ENCODE measurements around the gene PAPOLB.

GRCh38 chr7:4833176-4833575 lies 28.7 kb downstream of the PAPOLB start:
- TF ChIP-seq CTCF (IDR thresholded peaks at IDR 0.05) (no peak), POLR2A (IDR thresholded peaks at IDR 0.05; ENCODE audit: low read length) (no peak), BCL3 (IDR thresholded peaks at IDR 0.05) (no peak)
- TF ChIP-seq, protein P1, sequence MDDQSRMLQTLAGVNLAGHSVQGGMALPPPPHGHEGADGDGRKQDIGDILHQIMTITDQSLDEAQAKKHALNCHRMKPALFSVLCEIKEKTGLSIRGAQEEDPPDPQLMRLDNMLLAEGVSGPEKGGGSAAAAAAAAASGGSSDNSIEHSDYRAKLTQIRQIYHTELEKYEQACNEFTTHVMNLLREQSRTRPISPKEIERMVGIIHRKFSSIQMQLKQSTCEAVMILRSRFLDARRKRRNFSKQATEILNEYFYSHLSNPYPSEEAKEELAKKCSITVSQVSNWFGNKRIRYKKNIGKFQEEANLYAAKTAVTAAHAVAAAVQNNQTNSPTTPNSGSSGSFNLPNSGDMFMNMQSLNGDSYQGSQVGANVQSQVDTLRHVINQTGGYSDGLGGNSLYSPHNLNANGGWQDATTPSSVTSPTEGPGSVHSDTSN (IDR thresholded peaks at IDR 0.05): no peak

Data from A549 (cell line).